CD4-positive, alpha-beta T cell treated with Interleukin-4 for 1 hour (primary cell): ENCODE results near the gene IVD.

Experiments
- DNase-seq, 2 donors: peaks; one replicate each; pipeline ENCODE4 v3.0.0-alpha.2; 2020 to 2022

Gene IVD

GRCh38 chr15:40440743-40441564, 35.4 kb downstream of the IVD start, which contains the start of gene BAHD1:
TSS of gene BAHD1 (plus strand) at chr15:40440953. CDS start at chr15:40458465, 17,512 bp downstream.
- DNase-seq = peak; percentile 95 to 96

DNA sequence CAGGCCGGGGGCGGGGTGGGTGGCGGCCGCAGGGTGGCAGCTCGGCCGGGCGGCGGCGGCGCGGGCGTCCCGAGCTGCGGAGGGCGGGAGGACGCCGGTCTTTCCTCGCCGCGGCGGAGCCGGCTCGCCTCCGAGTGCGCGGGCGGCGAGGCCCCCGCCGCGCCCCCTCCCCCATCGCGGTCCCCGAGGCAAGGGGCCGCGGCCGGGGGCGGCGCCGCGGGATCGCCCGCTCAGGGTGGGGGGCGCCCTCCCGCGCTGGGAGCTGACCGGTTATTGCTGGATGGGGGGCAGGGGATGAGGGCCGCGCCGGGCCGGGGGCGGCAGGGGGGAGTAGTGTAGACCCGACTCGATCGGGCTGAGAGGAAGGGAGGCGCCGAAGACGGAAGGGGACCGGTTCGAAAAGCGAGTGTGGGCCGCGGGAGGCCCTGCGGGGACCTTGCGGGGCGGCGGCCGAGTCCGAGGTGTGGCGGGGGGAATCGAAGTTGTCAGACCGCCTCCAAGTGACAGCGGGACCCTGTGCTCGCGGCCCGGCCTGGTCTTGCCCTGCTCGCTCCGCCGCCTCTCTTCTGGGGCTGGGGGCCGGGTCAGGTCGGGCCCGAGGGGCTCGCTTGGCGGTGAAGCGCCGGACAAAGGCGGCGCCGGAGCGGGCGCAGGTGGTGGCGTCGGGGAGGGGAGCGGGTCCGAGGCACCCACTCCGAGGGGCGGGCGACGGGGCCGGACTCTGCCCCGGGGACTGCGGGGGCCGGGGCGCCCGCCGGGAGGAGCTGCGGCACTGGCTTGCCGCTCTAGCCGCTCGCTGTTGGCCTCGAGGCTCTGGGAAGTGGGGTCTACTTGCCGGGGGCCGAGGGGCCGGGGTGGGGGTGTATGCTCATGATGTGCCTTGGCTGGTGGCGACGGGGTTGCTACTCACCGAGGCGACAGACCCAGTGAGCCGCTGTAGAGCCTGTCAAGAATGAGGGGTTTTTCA, 36.3 kb downstream of the IVD start:
- DNase-seq = no peak

- DNase-seq = no peak
These were observed 37.7 kb downstream of the IVD start for GRCh38 chr15:40443255-40443654.

- DNase-seq = no peak
These were observed 38.3 kb downstream of the IVD start for GRCh38 chr15:40443846-40444245.

GRCh38 chr15:40444736-40445135, 39.1 kb downstream of the IVD start:
- DNase-seq = no peak

DNA sequence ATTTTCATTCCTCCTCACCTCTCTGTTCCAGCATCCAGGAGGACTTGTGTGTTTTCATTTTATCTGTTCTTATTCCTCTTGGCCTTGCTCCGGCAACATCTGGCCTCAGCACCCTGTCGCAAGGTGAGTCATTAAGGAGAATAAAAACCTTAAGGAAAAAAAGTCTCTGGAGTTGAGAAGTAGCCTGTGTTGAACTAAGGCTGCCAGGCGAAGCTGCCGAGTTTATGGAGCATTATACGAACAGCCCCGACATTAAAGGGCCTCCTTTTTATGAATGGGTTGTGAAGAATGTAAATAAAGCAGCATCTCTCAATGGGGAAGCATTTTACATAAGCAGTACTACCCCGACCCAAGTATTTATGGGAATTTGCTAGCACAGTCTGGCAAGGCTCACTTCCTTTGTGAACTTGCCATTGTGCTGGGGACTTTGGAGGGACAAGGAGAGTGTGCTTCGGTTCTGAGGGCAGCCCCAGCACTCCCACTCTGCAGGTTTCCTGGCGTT, 39.9 kb downstream of the IVD start:
- no peak for DNase-seq

DNA sequence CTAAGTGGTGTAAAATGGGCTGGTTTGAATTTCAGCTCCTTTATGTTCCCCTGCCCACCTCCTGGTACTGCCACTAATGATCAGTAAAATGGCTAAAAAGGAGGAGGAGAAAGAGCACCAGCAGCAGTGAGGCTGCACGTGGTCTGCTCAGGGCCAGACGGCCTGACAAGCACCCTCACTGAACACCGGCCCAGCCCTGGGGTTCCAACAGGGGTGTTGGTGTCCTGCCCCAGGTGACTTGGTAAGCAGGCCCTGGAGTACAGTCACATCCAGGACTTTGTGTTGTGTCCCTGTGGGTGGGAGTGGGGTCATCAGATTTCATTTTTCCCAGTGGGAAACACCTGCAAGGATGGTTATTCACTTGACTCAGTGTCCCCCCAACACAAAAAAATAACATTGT, 40.5 kb downstream of the IVD start:
- DNase-seq = no peak

- no peak for DNase-seq
These were observed 42.8 kb downstream of the IVD start for GRCh38 chr15:40448354-40448753.

DNA sequence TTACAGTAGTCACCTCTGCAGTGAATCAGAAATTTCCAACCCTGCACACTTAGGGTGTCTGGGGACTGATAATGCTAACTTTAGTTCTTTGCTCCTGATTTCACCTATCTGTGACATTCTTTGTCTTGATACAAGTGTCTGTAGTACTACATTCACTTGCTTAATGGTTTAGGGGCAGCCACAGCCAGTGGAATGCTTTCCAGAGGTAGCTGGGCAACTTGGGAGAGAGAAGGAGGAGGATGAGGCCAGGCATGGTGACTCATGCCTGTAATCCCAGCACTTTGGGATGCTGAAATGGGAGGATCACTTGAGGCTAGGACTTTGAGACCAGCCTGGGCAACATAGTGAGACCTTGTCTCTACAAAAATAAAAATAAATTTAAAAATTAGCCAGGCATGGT, 43.7 kb downstream of the IVD start:
- DNase-seq = no peak

DNA sequence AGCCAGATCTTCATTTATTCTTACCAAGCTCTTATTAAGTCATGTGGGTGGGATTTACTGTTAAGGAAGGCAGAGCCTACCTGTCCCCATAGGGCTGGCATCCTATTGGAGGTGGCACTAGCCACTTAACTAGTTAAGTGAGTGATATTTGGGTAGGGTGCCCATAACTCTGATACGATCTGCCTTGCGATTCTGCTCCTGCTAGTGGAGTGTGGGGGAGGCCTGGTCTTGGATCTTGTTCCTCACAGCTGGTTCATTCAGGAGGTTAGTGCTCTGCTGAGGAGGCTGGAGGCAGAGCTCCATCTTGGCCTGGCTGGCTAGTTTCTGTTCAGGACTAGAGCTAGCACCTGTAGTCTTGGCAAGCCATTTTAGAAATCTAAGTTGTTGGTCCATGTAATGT, 44.5 kb downstream of the IVD start:
- no peak for DNase-seq

- no peak for DNase-seq
These were observed 46.0 kb downstream of the IVD start for GRCh38 chr15:40451527-40452158.

DNA sequence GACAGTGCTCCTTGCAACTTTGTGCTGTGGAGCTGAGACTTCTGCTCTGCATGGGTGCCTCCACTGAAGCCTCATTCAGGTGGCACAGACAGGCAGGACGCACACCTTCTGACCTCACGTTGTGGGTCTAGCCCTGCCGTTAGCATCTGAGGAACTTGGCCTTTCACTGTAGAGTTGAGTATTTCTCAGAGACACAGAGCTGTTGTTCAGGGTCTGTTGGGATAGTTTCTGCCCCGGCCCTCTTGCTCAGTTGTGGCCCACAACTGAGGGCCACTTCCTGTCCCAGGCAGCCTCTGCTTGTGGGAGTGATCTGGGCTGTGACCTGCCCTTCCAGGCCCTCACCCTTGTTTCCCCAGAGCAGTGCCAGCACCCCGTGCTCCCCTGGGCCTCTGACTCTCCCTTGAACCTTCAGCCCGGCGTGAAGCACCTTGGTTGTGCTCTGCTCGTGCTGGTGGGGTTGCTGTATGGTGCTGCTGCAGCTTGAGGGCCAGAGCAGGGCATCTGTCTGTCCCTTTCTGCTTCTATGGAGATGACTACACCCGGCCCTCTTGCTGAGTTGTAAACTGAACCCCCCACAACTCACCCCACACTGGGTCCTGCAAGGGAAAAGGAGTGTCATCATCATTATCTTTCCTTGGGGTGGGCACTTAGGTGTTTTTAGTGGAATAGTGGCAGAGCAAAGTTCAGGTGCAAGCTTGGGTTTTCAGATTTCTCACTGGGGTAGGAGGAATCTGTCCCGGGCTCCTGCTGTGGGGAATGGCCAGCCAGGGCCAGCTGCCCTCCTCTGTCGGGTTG, 46.9 kb downstream of the IVD start:
- no peak for DNase-seq

- peak in 1 of 2 donors; percentile 33 for DNase-seq
These were observed 48.3 kb downstream of the IVD start for GRCh38 chr15:40453941-40454340.

DNA sequence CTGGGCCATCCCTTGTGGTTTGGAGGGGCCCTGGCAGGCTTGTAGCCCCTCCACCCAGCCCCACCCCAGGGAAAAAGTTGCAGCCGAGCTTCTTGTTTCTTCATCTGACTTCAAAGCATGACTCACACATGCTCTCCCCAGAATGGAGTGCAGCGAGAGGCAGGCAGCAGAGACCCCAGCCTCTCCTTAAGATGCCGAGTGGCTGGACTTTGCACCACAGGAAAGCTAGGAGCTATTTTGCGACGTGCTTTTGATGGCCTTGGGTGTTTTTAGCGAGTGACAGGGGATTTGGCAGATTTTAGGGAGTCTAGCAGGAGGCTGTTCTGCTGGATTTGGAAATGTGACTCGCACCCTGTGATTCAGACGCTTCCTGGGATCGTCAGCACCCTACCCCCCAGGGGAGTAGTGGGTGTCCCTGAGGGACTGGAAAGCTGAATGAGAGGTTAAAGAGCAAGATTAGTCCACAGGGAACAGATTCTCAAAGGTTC, 49.4 kb downstream of the IVD start:
- DNase-seq = no peak

DNA sequence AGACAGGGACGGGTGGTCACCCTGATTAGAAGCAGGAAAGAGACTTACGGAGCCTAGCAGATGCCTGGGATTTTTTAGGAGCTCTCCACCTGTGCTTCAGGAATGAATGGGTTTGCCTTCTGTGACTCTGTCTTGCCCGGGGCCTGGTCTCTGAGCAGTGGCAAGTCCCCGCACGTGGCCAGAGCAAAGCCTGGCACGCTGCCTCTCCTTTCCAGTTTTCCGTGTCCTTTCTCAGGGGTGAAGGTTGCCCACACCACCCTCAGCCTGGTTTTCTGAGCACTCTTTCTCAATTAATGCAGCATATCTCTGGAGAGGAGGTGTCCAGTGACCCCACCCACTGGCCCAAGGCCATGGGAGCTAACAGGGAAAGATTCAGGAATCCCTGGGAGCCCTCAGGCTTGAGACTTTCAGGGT, 50.7 kb downstream of the IVD start:
- no peak for DNase-seq

GRCh38 chr15:40456738-40457137, 51.1 kb downstream of the IVD start:
- DNase-seq = no peak

- DNase-seq = no peak
These were observed 53.1 kb downstream of the IVD start for GRCh38 chr15:40458495-40459371.

GRCh38 chr15:40459391-40460015, 53.9 kb downstream of the IVD start:
- DNase-seq = no peak

- DNase-seq = no peak
These were observed 54.8 kb downstream of the IVD start for GRCh38 chr15:40460404-40460803.

GRCh38 chr15:40461958-40462357, 56.4 kb downstream of the IVD start:
- DNase-seq = no peak
